ENCODE measurements around the gene CAPN3.

DNA sequence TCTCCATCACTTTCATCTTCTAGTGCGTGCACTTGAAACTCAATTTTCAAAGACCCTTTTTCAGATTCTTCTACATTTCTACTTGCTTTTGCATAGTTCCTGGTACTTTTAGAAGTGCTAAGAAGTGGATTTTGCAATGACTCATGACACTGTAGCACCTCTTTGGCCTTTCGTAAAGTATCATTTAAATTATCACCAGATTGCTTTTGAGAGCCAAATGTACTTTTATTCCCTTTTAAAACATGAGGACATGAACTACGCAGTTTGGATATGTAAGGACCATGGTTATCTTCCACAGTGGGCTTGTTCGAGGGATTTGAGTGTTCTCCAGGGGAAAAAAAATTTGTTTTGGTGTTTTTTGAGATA is 91.1 kb downstream of the CAPN3 start:
- TF ChIP-seq POLR2AphosphoS5 (IDR thresholded peaks at IDR 0.05) (no peak), EZH2 (IDR thresholded peaks at IDR 0.05; ENCODE audit: borderline replicate concordance, insufficient read depth, low read length, poor library complexity, severe bottlenecking) (no peak)
- TF ChIP-seq, protein P1, sequence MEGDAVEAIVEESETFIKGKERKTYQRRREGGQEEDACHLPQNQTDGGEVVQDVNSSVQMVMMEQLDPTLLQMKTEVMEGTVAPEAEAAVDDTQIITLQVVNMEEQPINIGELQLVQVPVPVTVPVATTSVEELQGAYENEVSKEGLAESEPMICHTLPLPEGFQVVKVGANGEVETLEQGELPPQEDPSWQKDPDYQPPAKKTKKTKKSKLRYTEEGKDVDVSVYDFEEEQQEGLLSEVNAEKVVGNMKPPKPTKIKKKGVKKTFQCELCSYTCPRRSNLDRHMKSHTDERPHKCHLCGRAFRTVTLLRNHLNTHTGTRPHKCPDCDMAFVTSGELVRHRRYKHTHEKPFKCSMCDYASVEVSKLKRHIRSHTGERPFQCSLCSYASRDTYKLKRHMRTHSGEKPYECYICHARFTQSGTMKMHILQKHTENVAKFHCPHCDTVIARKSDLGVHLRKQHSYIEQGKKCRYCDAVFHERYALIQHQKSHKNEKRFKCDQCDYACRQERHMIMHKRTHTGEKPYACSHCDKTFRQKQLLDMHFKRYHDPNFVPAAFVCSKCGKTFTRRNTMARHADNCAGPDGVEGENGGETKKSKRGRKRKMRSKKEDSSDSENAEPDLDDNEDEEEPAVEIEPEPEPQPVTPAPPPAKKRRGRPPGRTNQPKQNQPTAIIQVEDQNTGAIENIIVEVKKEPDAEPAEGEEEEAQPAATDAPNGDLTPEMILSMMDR (IDR thresholded peaks at IDR 0.05; ENCODE audit: poor library complexity, severe bottlenecking) = no peak
